GM12878 (cell line): Measurements from ENCODE around the gene RASGRP3. TPM values are rescaled to one million over a fixed set of nuclear protein-coding genes. Genes with fewer than 3 reads are reported as not detected.
A peak's percentile ranks its signal among the peaks of the same experiment; 100 is the strongest.

Source experiments
- ATF2 ChIP-seq: IDR thresholded peaks from 2 replicates; pipeline ENCODE4 v1.6.1; 2012; ENCODE audit warnings: low read length, inconsistent platforms
- BACH1 ChIP-seq: fragments of 450-650 bp; IDR thresholded peaks from 2 replicates; pipeline ENCODE4 v1.6.1; 2017; ENCODE audit warnings: mild to moderate bottlenecking, borderline replicate concordance
- BHLHE40 ChIP-seq, 2 experiments: fragments of 450-650 bp in 1 of 2; IDR thresholded peaks; 2 replicates each; pipeline ENCODE4 v1.6.1; 2011 to 2017; ENCODE audit warnings: low read depth in 2 of 2, borderline replicate concordance in 1 of 2, improper control_type of control experiment in 1 of 2, low read length in 1 of 2, mild to moderate bottlenecking in 1 of 2
- CBX3 ChIP-seq: fragments of 200-600 bp; sonication (generic); IDR thresholded peaks from 2 replicates; pipeline ENCODE4 v1.6.1; 2016; ENCODE audit warnings: low read depth, borderline replicate concordance
- DPF2 ChIP-seq: fragments of 450-650 bp; IDR thresholded peaks from 2 replicates; pipeline ENCODE4 v1.6.1; 2017; ENCODE audit warnings: mild to moderate bottlenecking
- MTA3 ChIP-seq: IDR thresholded peaks from 2 replicates; pipeline ENCODE4 v1.6.1; 2012; ENCODE audit warnings: low read length, inconsistent platforms, borderline replicate concordance
- MXI1 ChIP-seq: fragments of 150-350 bp; IDR thresholded peaks from 2 replicates; pipeline ENCODE4 v1.6.1; 2011; ENCODE audit warnings: low read depth, mild to moderate bottlenecking, inconsistent platforms, low read length, improper control_type of control experiment
- PAX8 ChIP-seq: fragments of 450-650 bp; IDR thresholded peaks from 2 replicates; pipeline ENCODE4 v1.6.1; 2017; ENCODE audit warnings: mild to moderate bottlenecking, moderate library complexity
- SMARCA5 ChIP-seq: fragments of 450-650 bp; IDR thresholded peaks from 2 replicates; pipeline ENCODE4 v1.6.1; 2017; ENCODE audit warnings: mild to moderate bottlenecking
- USF2 ChIP-seq: IDR thresholded peaks from 2 replicates; pipeline ENCODE4 v1.6.1; 2011; ENCODE audit warnings: low read depth, low read length, improper control_type of control experiment, borderline replicate concordance
- ZBTB33 ChIP-seq: fragments of 450-650 bp; IDR thresholded peaks from 2 replicates; pipeline ENCODE4 v1.6.1; 2017; ENCODE audit warnings: mild to moderate bottlenecking
- ZNF592 ChIP-seq: fragments of 450-650 bp; IDR thresholded peaks from 2 replicates; pipeline ENCODE4 v1.6.1; 2017; ENCODE audit warnings: mild to moderate bottlenecking, moderate library complexity
- ZSCAN29 ChIP-seq: fragments of 450-650 bp; IDR thresholded peaks from 2 replicates; pipeline ENCODE4 v1.6.1; 2017; ENCODE audit warnings: mild to moderate bottlenecking, moderate library complexity
- polyA plus RNA-seq, 11 experiments: library from polyadenylated mRNA; depleted of rRNA in 4 of 11; unstranded in 6 of 11; stranded (reverse) in 5 of 11; fragments of >200 nt; fragmentation: Nextera tagmentation in 4 of 11; fragmentation: Illumina TruSeq in 1 of 11; extraction: Ambion mirVana in 4 of 11; extraction: Trizol in 1 of 11; gene quantifications; 1 replicate in 1 of 11; 2 replicates in 10 of 11; pipeline versions ENCODE4 v1.2.1 to v1.2.3, GENCODE V29; 2011 to 2016; ENCODE audit warnings: inconsistent platforms in 2 of 11, missing spikeins in 2 of 11, low read depth in 1 of 11
- total RNA-seq, 4 experiments: library from RNA; depleted of rRNA in 3 of 4; stranded (reverse); fragments of >200 nt in 3 of 4; fragmentation: Illumina TruSeq in 1 of 4; extraction: Trizol in 1 of 4; gene quantifications; 2 replicates each; pipeline versions ENCODE4 v1.2.1 to v1.2.3, GENCODE V29; 2013 to 2021
- TF ChIP-seq, protein P1 (sequence below): IDR thresholded peaks from 2 replicates; pipeline ENCODE4 v1.6.1; 2011; ENCODE audit warnings: borderline replicate concordance, low read depth, mild to moderate bottlenecking, moderate library complexity, mixed read lengths, low read length; ENCODE audit not compliant: insufficient read depth; ENCODE audit errors: extremely low read length
- TF ChIP-seq, protein P2 (sequence below): fragments of 450-650 bp; IDR thresholded peaks from 2 replicates; pipeline ENCODE4 v1.6.1; 2014; ENCODE audit warnings: mild to moderate bottlenecking

RASGRP3 gene
- total and polyA plus RNA-seq, 10 of the 15 experiments (the other 5 are each of a cell fraction or from before 2014, with no cell fraction given) = 31.6 to 106 (median 64.7) TPM

DNA sequence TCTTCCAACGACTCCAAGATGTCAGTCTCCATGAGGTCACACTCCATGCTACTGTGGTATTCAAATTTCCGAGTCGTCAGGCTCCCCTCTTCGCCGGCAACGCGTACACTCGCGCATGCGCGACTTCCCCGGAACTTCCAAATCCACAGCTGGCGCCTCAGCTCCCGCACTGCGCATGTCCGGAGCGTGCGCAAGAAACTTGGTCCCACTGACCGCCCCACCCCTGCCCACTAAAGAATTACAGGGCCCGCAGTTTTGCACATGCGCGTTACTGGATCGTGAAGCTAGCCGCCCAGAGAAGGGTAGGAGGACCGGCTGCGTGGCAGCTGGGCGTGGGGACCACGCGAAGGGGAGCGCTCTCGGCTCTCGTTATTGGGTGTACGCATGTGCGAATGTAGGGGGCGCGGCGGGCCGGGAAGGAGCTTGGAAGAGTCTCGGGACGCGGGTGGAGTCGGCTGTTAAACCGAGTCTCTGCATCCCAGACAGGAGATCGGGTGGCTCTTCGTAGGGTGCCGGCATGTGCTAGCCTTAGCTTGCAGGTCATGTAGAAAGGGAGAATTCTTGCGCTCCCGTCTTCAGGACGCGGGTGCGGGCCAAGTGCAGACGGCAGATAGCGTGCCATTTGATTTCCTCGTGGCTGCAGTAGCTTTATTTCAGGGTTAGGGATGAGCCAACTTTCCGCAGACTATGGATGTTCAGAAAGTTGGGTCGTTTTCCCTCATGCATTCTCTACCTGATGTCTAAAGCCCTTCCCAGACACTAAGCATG, 122.9 kb downstream of the RASGRP3 start, which contains the start of gene FAM98A (continued):
- TF ChIP-seq, protein P1, sequence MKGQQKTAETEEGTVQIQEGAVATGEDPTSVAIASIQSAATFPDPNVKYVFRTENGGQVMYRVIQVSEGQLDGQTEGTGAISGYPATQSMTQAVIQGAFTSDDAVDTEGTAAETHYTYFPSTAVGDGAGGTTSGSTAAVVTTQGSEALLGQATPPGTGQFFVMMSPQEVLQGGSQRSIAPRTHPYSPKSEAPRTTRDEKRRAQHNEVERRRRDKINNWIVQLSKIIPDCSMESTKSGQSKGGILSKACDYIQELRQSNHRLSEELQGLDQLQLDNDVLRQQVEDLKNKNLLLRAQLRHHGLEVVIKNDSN = no peak
- TF ChIP-seq, protein P2, sequence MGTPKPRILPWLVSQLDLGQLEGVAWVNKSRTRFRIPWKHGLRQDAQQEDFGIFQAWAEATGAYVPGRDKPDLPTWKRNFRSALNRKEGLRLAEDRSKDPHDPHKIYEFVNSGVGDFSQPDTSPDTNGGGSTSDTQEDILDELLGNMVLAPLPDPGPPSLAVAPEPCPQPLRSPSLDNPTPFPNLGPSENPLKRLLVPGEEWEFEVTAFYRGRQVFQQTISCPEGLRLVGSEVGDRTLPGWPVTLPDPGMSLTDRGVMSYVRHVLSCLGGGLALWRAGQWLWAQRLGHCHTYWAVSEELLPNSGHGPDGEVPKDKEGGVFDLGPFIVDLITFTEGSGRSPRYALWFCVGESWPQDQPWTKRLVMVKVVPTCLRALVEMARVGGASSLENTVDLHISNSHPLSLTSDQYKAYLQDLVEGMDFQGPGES = no peak
- TF ChIP-seq ATF2 (no peak), DPF2 (no peak), BACH1 (peak; percentile 86), CBX3 (no peak), SMARCA5 (no peak), MXI1 (peak; percentile 78), MTA3 (no peak), ZNF592 (no peak), BHLHE40 (IDR thresholded peaks at IDR 0.05; ENCODE audit: borderline replicate concordance in 1 of 2, low read depth in 2 of 2, low read length in 1 of 2) (peak in 1 of 2 experiments; percentile 24; a peak in 1 of 4 replicates), ZBTB33 (no peak), ZSCAN29 (no peak), PAX8 (no peak), USF2 (no peak; the same call in 1 of the 2 replicates)
